K562 (cell line): ENCODE data around the gene EFNA5. TPM values are rescaled to one million over a fixed set of nuclear protein-coding genes. Genes with fewer than 3 reads are reported as not detected.

Experiments used
- ATAC-seq: fragments of 200-7000 bp; cut with Tn5 transposase; 3 replicates; pipeline ENCODE4 v1.9.1; 2020; ENCODE audit warnings: moderate library complexity
- BruUV-seq: library from RNA; stranded (reverse); fragments of 400-500 nt; replicated peaks from 2 replicates; lab custom pipeline; 2021; lab: Mats Ljungman, UMichigan
- CTCF ChIA-PET: fragments of 300-600 bp; formaldehyde crosslinking; extraction: SDS; loops from one replicate; lab custom pipeline; 2021; ENCODE audit warnings: low intra/inter-chr PET ratio; lab: Yijun Ruan, JAX
- POLR2A ChIA-PET: fragments of 300-600, 350-650 bp; sonication (Branson Sonifier 250); formaldehyde crosslinking; extraction: SDS; loops from one replicate; lab custom pipeline; 2021; ENCODE audit warnings: antibody characterized with exemption, inconsistent platforms; lab: Yijun Ruan, JAX
- DNase-seq, 4 experiments: peaks; one replicate each; pipeline versions ENCODE4 v3.0.0 to v3.0.0-alpha.2; 2011 to 2018; ENCODE audit warnings: low spot score in 3 of 4, mixed read lengths in 3 of 4; ENCODE audit errors: extremely low read depth in 1 of 4
- FAIRE-seq: peaks from 2 replicates; lab custom pipeline; 2011; peaks lifted over from hg19 to GRCh38; lab: Jason Lieb, UNC
- H2AFZ ChIP-seq: 2 replicates; pipeline ENCODE4 v1.6.0; 2011; ENCODE audit warnings: low read depth, low read length, control low read depth, inconsistent platforms
- H3K27ac ChIP-seq: fragments of 200-600 bp; 3 replicates; pipeline ENCODE4 v1.8.0; 2011; ENCODE audit warnings: low read depth, mild to moderate bottlenecking, control low read depth, inconsistent platforms, low read length, moderate library complexity, mixed read lengths; ENCODE audit errors: extremely low read depth
- H3K27me3 ChIP-seq, 2 experiments: fragments of 300-600 bp in 1 of 2; 2 replicates in 1 of 2; 3 replicates in 1 of 2; pipeline versions ENCODE4 v1.6.0 to v1.8.0; 2011; ENCODE audit warnings: inconsistent platforms in 2 of 2, low read length in 2 of 2, mild to moderate bottlenecking in 1 of 2, mixed read lengths in 1 of 2, moderate library complexity in 1 of 2; ENCODE audit not compliant: control insufficient read depth in 2 of 2, insufficient read depth in 2 of 2
- H3K36me3 ChIP-seq: fragments of 300-600 bp; 3 replicates; pipeline ENCODE4 v1.8.0; 2011; ENCODE audit warnings: mild to moderate bottlenecking, low read length, inconsistent platforms; ENCODE audit not compliant: control insufficient read depth, insufficient read depth
- H3K4me1 ChIP-seq, 2 experiments: fragments of 200-600 bp in 1 of 2; replicated peaks in 1 of 2; 2 replicates in 1 of 2; 3 replicates in 1 of 2; pipeline versions ENCODE4 v1.5.1 to v1.8.0; 2011; ENCODE audit warnings: inconsistent platforms in 2 of 2, low read length in 2 of 2, mild to moderate bottlenecking in 1 of 2, mixed read lengths in 1 of 2, moderate library complexity in 1 of 2; ENCODE audit not compliant: control insufficient read depth in 2 of 2, insufficient read depth in 2 of 2
- H3K4me2 ChIP-seq: 2 replicates; pipeline ENCODE4 v1.6.1; 2011; ENCODE audit warnings: low read length, control low read depth, inconsistent platforms, mixed read lengths; ENCODE audit not compliant: insufficient read depth
- H3K4me3 ChIP-seq: fragments of 200-600 bp; sonication (generic), shearing (Covaris generic); 2 replicates; pipeline ENCODE4 v1.5.1; 2016; ENCODE audit warnings: control low read depth, inconsistent platforms
- H3K79me2 ChIP-seq: fragments of 200-600 bp; 3 replicates; pipeline ENCODE4 v1.8.0; 2011; ENCODE audit warnings: low read length, inconsistent platforms; ENCODE audit not compliant: control insufficient read depth, insufficient read depth
- H3K9ac ChIP-seq, 2 experiments: 2 replicates each; pipeline versions ENCODE4 v1.6.0 to v1.6.1; 2011; ENCODE audit warnings: low read depth in 2 of 2, low read length in 2 of 2, control low read depth in 1 of 2, inconsistent platforms in 1 of 2, mild to moderate bottlenecking in 1 of 2, mixed read lengths in 1 of 2; ENCODE audit not compliant: insufficient read depth in 1 of 2
- H3K9me1 ChIP-seq: one replicate; pipeline ENCODE4 v1.6.0; 2011; ENCODE audit warnings: inconsistent platforms, mild to moderate bottlenecking, low read length, moderate library complexity; ENCODE audit not compliant: control insufficient read depth, insufficient read depth
- H3K9me3 ChIP-seq: replicated peaks from 2 replicates; pipeline ENCODE4 v1.5.1; 2011; ENCODE audit warnings: low read depth, low read length, inconsistent platforms; ENCODE audit not compliant: control insufficient read depth, insufficient read depth
- H4K20me1 ChIP-seq: replicated peaks from 2 replicates; pipeline ENCODE4 v1.6.1; 2011; ENCODE audit warnings: low read length, inconsistent platforms, mixed read lengths; ENCODE audit not compliant: control insufficient read depth, insufficient read depth
- CBFB ChIP-seq: sonication (generic); formaldehyde crosslinking; IDR thresholded peaks from 2 replicates; pipeline ENCODE4 v1.4.0; 2020; ENCODE audit warnings: mild to moderate bottlenecking, missing genetic modification reagents
- DDX20 ChIP-seq: fragments of 450-650 bp; IDR thresholded peaks from 2 replicates; pipeline ENCODE4 v1.6.1; 2016; ENCODE audit warnings: missing genetic modification characterization, low read depth, mild to moderate bottlenecking, missing compliant biosample characterization, moderate library complexity
- FOS ChIP-seq: IDR thresholded peaks from 3 replicates; pipeline ENCODE4 v1.6.1; 2011; ENCODE audit not compliant: insufficient read length; ENCODE audit errors: extremely low read depth
- FOXJ3 ChIP-seq: sonication (generic); formaldehyde crosslinking; IDR thresholded peaks from 2 replicates; pipeline ENCODE4 v1.4.0; 2020; ENCODE audit warnings: mild to moderate bottlenecking, missing genetic modification reagents
- GATAD2B ChIP-seq: fragments of 450-650 bp; IDR thresholded peaks from 2 replicates; pipeline ENCODE4 v1.6.1; 2017; ENCODE audit warnings: mild to moderate bottlenecking, borderline replicate concordance
- HNRNPL ChIP-seq: fragments of 200-400 bp; formaldehyde crosslinking; IDR thresholded peaks from 2 replicates; pipeline ENCODE4 v1.6.1; 2017; ENCODE audit warnings: low read depth, mild to moderate bottlenecking, low read length
- JUN ChIP-seq, 2 experiments: sonication (generic) in 1 of 2; formaldehyde crosslinking in 1 of 2; IDR thresholded peaks; 2 replicates each; pipeline versions ENCODE4 v1.6.1 to v1.8.0; 2012 to 2022; ENCODE audit warnings: borderline replicate concordance in 2 of 2, mild to moderate bottlenecking in 2 of 2, improper control_type of control experiment in 1 of 2, low read depth in 1 of 2, low read length in 1 of 2, missing genetic modification reagents in 1 of 2
- KDM5B ChIP-seq: fragments of 200-600 bp; sonication (generic); IDR thresholded peaks from 2 replicates; pipeline ENCODE4 v1.6.1; 2012; ENCODE audit warnings: low read depth, mild to moderate bottlenecking, moderate library complexity, low read length, control low read depth, inconsistent platforms; ENCODE audit not compliant: insufficient replicate concordance
- MAX ChIP-seq: sonication (generic); formaldehyde crosslinking; IDR thresholded peaks from 2 replicates; pipeline ENCODE4 v1.9.0; 2022; ENCODE audit warnings: mild to moderate bottlenecking, missing genetic modification reagents
- NCOA6 ChIP-seq: fragments of 450-650 bp; IDR thresholded peaks from 2 replicates; pipeline ENCODE4 v1.6.1; 2017; ENCODE audit warnings: mild to moderate bottlenecking
- PHF8 ChIP-seq: fragments of 200-600 bp; sonication (generic); IDR thresholded peaks from 2 replicates; pipeline ENCODE4 v1.6.1; 2012; ENCODE audit warnings: mixed run types, mild to moderate bottlenecking, inconsistent platforms, low read length, moderate library complexity, borderline replicate concordance
- RBM14 ChIP-seq: fragments of 200-400 bp; formaldehyde crosslinking; IDR thresholded peaks from 2 replicates; pipeline ENCODE4 v1.6.1; 2018; ENCODE audit warnings: low read depth, mild to moderate bottlenecking, low read length, moderate library complexity, borderline replicate concordance; ENCODE audit not compliant: insufficient read depth
- RBM22 ChIP-seq: fragments of 200-400 bp; formaldehyde crosslinking; IDR thresholded peaks from 2 replicates; pipeline ENCODE4 v1.6.1; 2018; ENCODE audit warnings: low read length, low read depth; ENCODE audit not compliant: poor library complexity, severe bottlenecking
- RBM39 ChIP-seq: fragments of 200-400 bp; formaldehyde crosslinking; optimal IDR thresholded peaks from 2 replicates; pipeline ENCODE3; 2018; ENCODE audit warnings: low read depth, low read length
- RHOXF2B ChIP-seq: fragments of 250-450 bp; sonication (Bioruptor Pico); conservative IDR thresholded peaks from 2 replicates; pipeline ENCODE4 v1.5.1; 2021
- SMARCB1 ChIP-seq: IDR thresholded peaks from 2 replicates; pipeline ENCODE4 v1.6.1; 2011; ENCODE audit warnings: improper control_type of control experiment, low read depth; ENCODE audit not compliant: insufficient read length
- SMARCE1 ChIP-seq: fragments of 450-650 bp; IDR thresholded peaks from 2 replicates; pipeline ENCODE4 v1.7.1; 2016; ENCODE audit warnings: mild to moderate bottlenecking
- STAT5A ChIP-seq: IDR thresholded peaks from 2 replicates; pipeline ENCODE4 v1.6.1; 2012; ENCODE audit warnings: low read length, inconsistent platforms, borderline replicate concordance
- TEAD2 ChIP-seq: fragments of 450-650 bp; IDR thresholded peaks from 2 replicates; pipeline ENCODE4 v1.6.1; 2016; ENCODE audit warnings: missing genetic modification characterization, control low read depth, missing compliant biosample characterization
- ZFP36 ChIP-seq: fragments of 150-350 bp; IDR thresholded peaks from 2 replicates; pipeline ENCODE4 v1.6.1; 2018; ENCODE audit warnings: low read length, low read depth; ENCODE audit not compliant: partially characterized antibody
- ZNF780A ChIP-seq: fragments of 250-450 bp; sonication (Bioruptor Pico); IDR thresholded peaks from 2 replicates; pipeline ENCODE4 v1.5.0; 2021; ENCODE audit warnings: mild to moderate bottlenecking
- WGBS: fragments of 100-300 bp; shearing (Covaris generic); methylation state at CpG from one replicate; pipeline ENCODE4 v1.1.6; 2016; ENCODE audit warnings: low coverage, mixed read lengths; ENCODE audit not compliant: insufficient coverage; ENCODE audit errors: missing lambda C conversion rate; 5-methylcytosine and 5-hydroxymethylcytosine counted together
- in situ Hi-C: fragments of 300-500 bp; cut with MboI; formaldehyde crosslinking; loops from 4 replicates; pipeline ENCODE4 v1.15.0; 2018; ENCODE audit warnings: inconsistent platforms, mixed read lengths
- intact Hi-C: fragments of 100-400 bp; cut with micrococcal nuclease; formaldehyde crosslinking; loops from 2 replicates; pipeline ENCODE4 v1.14.2; 2022
- polyA plus RNA-seq, 8 experiments: library from polyadenylated mRNA; depleted of rRNA in 4 of 8; stranded (reverse) in 5 of 8; unstranded in 3 of 8; fragments of >200 nt; fragmentation: Nextera tagmentation in 2 of 8; fragmentation: Illumina TruSeq in 1 of 8; extraction: Ambion mirVana in 2 of 8; extraction: Trizol in 1 of 8; gene quantifications; 2 replicates each; pipeline versions ENCODE4 v1.2.1 to v1.2.3, GENCODE V29; 2011 to 2014; ENCODE audit warnings: inconsistent platforms in 1 of 8, missing spikeins in 1 of 8
- total RNA-seq, 7 experiments: library from RNA; depleted of rRNA in 6 of 7; stranded (reverse); fragments of >200 nt in 6 of 7; fragmentation: Illumina TruSeq in 2 of 7; extraction: Trizol in 2 of 7; gene quantifications; 2 replicates each; pipeline versions ENCODE4 v1.2.1 to v1.2.3, GENCODE V29; 2011 to 2021; ENCODE audit warnings: low replicate concordance in 1 of 7
- TF ChIP-seq, protein P1 (sequence below): IDR thresholded peaks from 2 replicates; pipeline ENCODE4 v1.6.1; 2011; ENCODE audit not compliant: insufficient read length; ENCODE audit errors: extremely low read depth

The EFNA5 gene
- total and polyA plus RNA-seq, 9 of the 15 experiments (the other 6 are each of a cell fraction or from before 2014, with no cell fraction given): 0.20 TPM; not detected in 8

DNA sequence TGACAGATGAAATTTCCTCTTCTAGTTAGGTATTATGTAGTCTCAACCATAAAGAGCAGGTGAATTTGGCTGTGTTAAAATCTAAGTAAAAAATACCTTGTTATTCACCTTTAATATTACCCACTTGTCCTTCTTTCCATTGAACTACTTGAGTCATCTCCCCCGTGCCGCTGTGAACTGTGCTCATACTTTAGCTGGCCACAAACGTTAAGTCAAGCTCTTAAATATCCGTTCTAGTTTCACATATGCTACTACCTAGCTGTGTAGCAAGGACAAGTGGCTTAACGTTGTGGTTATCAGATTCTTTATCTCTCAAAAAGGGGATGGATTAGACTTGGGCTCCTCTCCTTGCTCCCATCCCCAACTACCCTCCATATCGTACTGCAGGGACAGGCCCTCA is 110.4 kb downstream of the EFNA5 start (continued):
- TF ChIP-seq SMARCE1: no peak
- no peak for TF ChIP-seq RBM39
- TF ChIP-seq ZFP36: no peak
- TF ChIP-seq GATAD2B: no peak
- no peak for TF ChIP-seq KDM5B
- TF ChIP-seq MAX (CRISPR knock-in tag): no peak
- TF ChIP-seq, all 486 proteins: peak for 0

DNA sequence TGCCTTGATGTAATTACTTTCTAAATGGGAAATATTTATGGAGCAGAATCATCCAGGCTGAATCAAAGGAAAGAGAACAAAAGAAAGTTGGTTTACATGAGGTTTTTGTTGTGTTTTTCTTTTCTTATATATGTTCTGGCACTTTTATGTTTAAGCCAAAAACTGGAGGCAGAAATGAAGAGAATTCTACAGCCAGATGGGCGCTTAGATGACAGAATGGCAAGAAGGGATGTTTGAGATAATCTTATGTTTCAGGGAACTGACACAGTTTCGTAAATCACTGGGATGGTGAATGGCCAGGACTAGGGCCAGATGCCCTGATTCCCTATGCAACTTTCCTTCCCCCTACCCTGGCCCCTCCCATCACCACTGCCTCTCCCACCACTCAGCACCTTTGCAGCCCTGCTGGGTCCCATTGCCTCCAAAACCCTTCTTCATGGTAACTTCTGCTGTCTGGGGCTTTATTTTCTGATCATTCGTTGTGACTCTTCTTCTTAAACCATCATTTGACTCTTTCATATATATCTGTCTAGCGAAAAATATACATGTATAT is 111.8 kb downstream of the EFNA5 start:
- CTCF ChIA-PET: no interaction called here
- WGBS: 4% methylated on average over 3 of the region's 4 CpGs
- FAIRE-seq: no peak
- Histone ChIP-seq H3K36me3 (no peaks in the 10 kb centered on the region), H3K4me1 (no peaks in the 10 kb centered on the region), H3K4me3 (no peak overlapping the region), H3K9me1 (no peaks in the 10 kb centered on the region), H3K27ac (no peak overlapping the region), H3K79me2 (no peaks in the 10 kb centered on the region), H3K9me3 (no peaks in the 10 kb centered on the region), H4K20me1 (no peaks in the 10 kb centered on the region), H2AFZ (no peak overlapping the region), H3K9ac (no peak overlapping the region), H3K4me2 (no peak overlapping the region), H3K27me3 (no peaks in the 10 kb centered on the region)
- in situ Hi-C loops (no loop called here), intact Hi-C loops (no loop called here)
- no peak for DNase-seq
- BruUV-seq: no TSS peak
- ATAC-seq: no peak
- POLR2A ChIA-PET: no interaction called here
- TF ChIP-seq TEAD2 (no peak), PHF8 (no peak), CBFB (CRISPR knock-in tag) (no peak), JUN (IDR thresholded peaks at IDR 0.05; ENCODE audit: borderline replicate concordance, low read depth, low read length) (no peak), JUN (CRISPR knock-in tag; IDR thresholded peaks at IDR 0.05; ENCODE audit: borderline replicate concordance) (no peak), DDX20 (no peak), STAT5A (no peak), RHOXF2B (CRISPR knock-in tag) (no peak), RBM14 (no peak), FOXJ3 (CRISPR knock-in tag) (no peak), FOS (no peak), NCOA6 (no peak), RBM22 (no peak), SMARCB1 (no peak), ZNF780A (CRISPR knock-in tag) (no peak), HNRNPL (no peak)
- TF ChIP-seq, protein P1, sequence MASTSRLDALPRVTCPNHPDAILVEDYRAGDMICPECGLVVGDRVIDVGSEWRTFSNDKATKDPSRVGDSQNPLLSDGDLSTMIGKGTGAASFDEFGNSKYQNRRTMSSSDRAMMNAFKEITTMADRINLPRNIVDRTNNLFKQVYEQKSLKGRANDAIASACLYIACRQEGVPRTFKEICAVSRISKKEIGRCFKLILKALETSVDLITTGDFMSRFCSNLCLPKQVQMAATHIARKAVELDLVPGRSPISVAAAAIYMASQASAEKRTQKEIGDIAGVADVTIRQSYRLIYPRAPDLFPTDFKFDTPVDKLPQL: no peak
